Heart right ventricle (tissue), 16 donors: Measurements from ENCODE around the gene TNS1. TPM values are rescaled to one million over a fixed set of nuclear protein-coding genes. Genes with fewer than 3 reads are reported as not detected.

ENCODE experiments used
- ATAC-seq, 8 donors: fragments of 200-7000 bp; cut with Tn5 transposase; one replicate each; pipeline ENCODE4 v1.9.1; 2020; ENCODE audit warnings: mild to moderate bottlenecking in 8 of 8, moderate library complexity in 8 of 8, moderate number of reproducible peaks in 1 of 8
- DNase-seq, 2 donors: peaks; one replicate each; pipeline ENCODE4 v3.0.0-alpha.2; 2020
- H3K27ac ChIP-seq, 10 donors: fragments of 200-600 bp; sonication (generic) in 2 of 10; one replicate each; pipeline versions ENCODE4 v1.5.0 to v1.8.0; 2020 to 2022; ENCODE audit warnings: mild to moderate bottlenecking in 3 of 10
- H3K27me3 ChIP-seq, 7 donors: fragments of 200-600 bp; one replicate each; pipeline ENCODE4 v1.8.0; 2021 to 2022; ENCODE audit warnings: mild to moderate bottlenecking in 2 of 7
- H3K36me3 ChIP-seq, 9 donors: fragments of 200-600 bp; sonication (generic) in 1 of 9; one replicate each; pipeline versions ENCODE4 v1.5.0 to v1.8.0; 2020 to 2022; ENCODE audit warnings: mild to moderate bottlenecking in 2 of 9
- H3K4me1 ChIP-seq, 9 donors: fragments of 200-600 bp; sonication (generic) in 1 of 9; one replicate each; pipeline versions ENCODE4 v1.5.0 to v1.8.0; 2020 to 2022; ENCODE audit warnings: mild to moderate bottlenecking in 4 of 9
- H3K4me3 ChIP-seq, 10 donors: fragments of 200-600 bp; sonication (generic) in 2 of 10; one replicate each; pipeline versions ENCODE4 v1.5.0 to v1.8.0; 2020 to 2022; ENCODE audit warnings: mild to moderate bottlenecking in 7 of 10, moderate library complexity in 2 of 10
- H3K9me3 ChIP-seq, 11 donors: fragments of 200-600 bp in 10 of 11; sonication (generic) in 2 of 11; one replicate each; pipeline versions ENCODE4 v1.5.0 to v1.8.0; 2013 to 2022; ENCODE audit warnings: mild to moderate bottlenecking in 2 of 11, control low read depth in 1 of 11, moderate library complexity in 1 of 11
- CTCF ChIP-seq, 9 donors: fragments of 200-600 bp; sonication (generic) in 2 of 9; IDR thresholded peaks; one replicate each; pipeline versions ENCODE4 v1.5.0 to v1.8.0; 2021 to 2022; ENCODE audit warnings: antibody characterized with exemption in 9 of 9, mild to moderate bottlenecking in 5 of 9, moderate library complexity in 1 of 9
- WGBS, 2 donors: extraction: QIAGEN DNeasy Blood & Tissue Kit; methylation state at CpG; one replicate each; pipeline ENCODE4 v1.1.7; 2013; ENCODE audit warnings: inconsistent platforms in 1 of 2; 5-methylcytosine and 5-hydroxymethylcytosine counted together
- intact Hi-C, 10 donors: fragments of 100-400 bp; cut with DNase I; formaldehyde crosslinking; loops; one replicate each; pipeline versions ENCODE4 v1.11.1 to v1.14.2; 2022
- polyA plus RNA-seq, 2 donors: library from polyadenylated mRNA; stranded (reverse); fragments of 200-250 nt; gene quantifications; one replicate each; pipeline ENCODE4 v1.2.3, GENCODE V29; 2013
- total RNA-seq, 10 donors: library from RNA; stranded (reverse); fragmentation: NEBNext Ultra II Directional in 3 of 10; extraction: Animal tissue kit (Norgen Biotek cat#: 25700) in 3 of 10; gene quantifications; one replicate each; pipeline versions ENCODE4 v1.2.1 to v1.2.4, GENCODE V29; 2021 to 2023
- donor health status: Arrhythmogenic right ventricular cardiomyopathy.
- donor health status: ischemic (EF 13 %, LVEDD 7.1; RV severe dilation, severe dysfunction).
- donor health status: healthy with polysubstance abuse.
- donor health status: DM: no; HTN: yes; CAD: no.
- donor health status: DM: no; HTN: no; CAD: no.
- donor health status: ischemic (EF 25% LVEDD 6.9; RV normal size, moderate dysfunction).
- donor health status: ischemic (EF 25% LVEDD 5.7; RV mildly dilated, moderate dysfunction).
- donor health status: healthy.
- donor health status: DM: yes; HTN: yes; CAD: no.
- donor health status: Ischemic cardiomyopathy.
- donor health status: ischemic (EF 35%, LVEDD 5.7; RV mildly dilated, moderate dysfunction).
- donor health status: nonischemic (EF 11% LVEDD 7.7; RV severe dilation, severe dysfunction).
- donor health status: DM: yes; HTN: yes; CAD: no.
- donor health status: PGD.
- donor health status: ischemic (EF 29% LVEDD 5.4; RV normal size, mild dysfunction).
- donor health status: nonischemic (EF 23%, LVEDD 6.1; RV moderate dilation, normal function).

TNS1 gene
- total and polyA plus RNA-seq, 12 donors = 64.6 to 844 (median 731) TPM

DNA sequence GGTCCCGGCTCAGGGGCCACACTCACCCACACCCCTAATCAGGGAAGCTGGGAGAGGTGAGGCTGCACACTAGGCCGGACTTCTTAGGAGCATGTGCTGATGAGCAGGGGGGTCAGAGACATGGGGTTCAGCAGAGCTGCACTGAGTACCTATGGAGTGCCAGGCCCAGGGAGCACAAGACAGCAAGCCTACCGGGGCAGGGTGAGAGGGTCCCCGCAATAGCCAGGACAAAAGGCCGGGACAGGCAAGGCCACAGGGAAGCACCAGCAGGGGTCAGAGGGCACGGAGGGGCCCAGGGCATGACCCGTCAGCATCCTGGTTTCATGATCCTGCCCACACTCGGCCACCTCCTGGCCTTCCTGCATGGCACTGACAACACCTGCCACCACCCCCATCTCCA is 73.5 kb downstream of the TNS1 start:
- Histone ChIP-seq H3K4me3 (peak overlapping the region in 4 of 10 donors; percentile 2 to 13 (median 8)), H3K27me3 (no peaks in the 10 kb centered on the region), H3K27ac (peak overlapping the region; percentile 89 to 99 (median 96)), H3K4me1 (peaks cover 81 to 100% (median 98%) of the 10 kb centered on the region in 9 donors), H3K36me3 (peaks cover 0 to 31% (median 5%) of the 10 kb centered on the region in 9 donors), H3K9me3 (no peaks in the 10 kb centered on the region)
- ATAC-seq (peak in 1 of 8 donors; percentile 4), DNase-seq (no peak)
- 58 to 69% methylated on average over 8 of the region's 8 CpGs for WGBS, 2 donors
- intact Hi-C loops = no loop called here
- TF ChIP-seq CTCF (IDR thresholded peaks at IDR 0.05) = no peak

GRCh38 chr2:217928324-217929181 is 74.2 kb downstream of the TNS1 start:
- peak; percentile 30 to 59 (median 48) for ATAC-seq
- Histone ChIP-seq H3K4me1 (peaks cover 79 to 100% (median 98%) of the 10 kb centered on the region in 9 donors), H3K36me3 (peaks cover 0 to 31% (median under 1%) of the 10 kb centered on the region in 9 donors), H3K27ac (peak overlapping the region; percentile 89 to 99 (median 96)), H3K27me3 (no peaks in the 10 kb centered on the region), H3K9me3 (no peaks in the 10 kb centered on the region), H3K4me3 (peak overlapping the region in 5 of 10 donors; percentile 2 to 13 (median 5))
- no peak for TF ChIP-seq CTCF (IDR thresholded peaks at IDR 0.05)
- intact Hi-C loops = no loop called here
- 28% methylated on average over 7 of the region's 7 CpGs for WGBS, 2 donors
- DNase-seq = no peak

- DNase-seq (no peak), ATAC-seq (peak in 5 of 8 donors; percentile 0 to 18 (median 2))
- Histone ChIP-seq H3K27ac (peak overlapping the region; percentile 89 to 99 (median 96)), H3K9me3 (no peaks in the 10 kb centered on the region), H3K4me3 (peak overlapping the region in 3 of 10 donors; percentile 3 to 13 (median 9)), H3K36me3 (peaks cover 0 to 31% (median 0%) of the 10 kb centered on the region in 9 donors), H3K27me3 (no peaks in the 10 kb centered on the region), H3K4me1 (peaks cover 83 to 100% (median 98%) of the 10 kb centered on the region in 9 donors)
- WGBS, 2 donors = 32 to 49% methylated on average over 2 of the region's 2 CpGs
- no peak for TF ChIP-seq CTCF (IDR thresholded peaks at IDR 0.05)
- intact Hi-C loops = no loop called here
Measured at GRCh38 chr2:217927601-217928323, 75.0 kb downstream of the TNS1 start.

GRCh38 chr2:217926801-217927200 is 76.0 kb downstream of the TNS1 start:
- Histone ChIP-seq H3K36me3 (peaks cover 0 to 25% (median 0%) of the 10 kb centered on the region in 9 donors), H3K27me3 (no peaks in the 10 kb centered on the region), H3K4me3 (no peak overlapping the region), H3K4me1 (peaks cover 79 to 100% (median 98%) of the 10 kb centered on the region in 9 donors), H3K27ac (peak overlapping the region in 9 of 10 donors; percentile 89 to 99 (median 96)), H3K9me3 (no peaks in the 10 kb centered on the region)
- DNase-seq (no peak), ATAC-seq (no peak)
- intact Hi-C loops = no loop called here
- peak in 1 of 9 donors; percentile 6 for TF ChIP-seq CTCF (IDR thresholded peaks at IDR 0.05)
- WGBS, 2 donors = 64 to 81% methylated on average over 2 of the region's 2 CpGs
